H9 (cell line): ENCODE measurements around the gene CENPO. TPM values are rescaled to one million over a fixed set of nuclear protein-coding genes. Genes with fewer than 3 reads are reported as not detected.

ENCODE experiments used
- DNase-seq: peaks from one replicate; pipeline ENCODE4 v3.0.0-alpha.2; 2017
- H2AFZ ChIP-seq: one replicate; pipeline ENCODE4 v1.6.1; 2013; ENCODE audit warnings: mild to moderate bottlenecking, low read length, control low read depth, moderate library complexity
- H2AK5ac ChIP-seq: 2 replicates; pipeline ENCODE4 v1.6.1; 2013; ENCODE audit warnings: low read length, control low read depth, mixed read lengths; ENCODE audit not compliant: insufficient read length
- H2BK120ac ChIP-seq: one replicate; pipeline ENCODE4 v1.6.1; 2013; ENCODE audit warnings: low read depth, mild to moderate bottlenecking, low read length, control low read depth, inconsistent platforms; ENCODE audit not compliant: poor library complexity, severe bottlenecking
- H2BK12ac ChIP-seq: 2 replicates; pipeline ENCODE4 v1.6.1; 2013; ENCODE audit warnings: low read length, control low read depth, mixed read lengths, low read depth; ENCODE audit not compliant: insufficient read length
- H2BK15ac ChIP-seq: 2 replicates; pipeline ENCODE4 v1.6.1; 2013; ENCODE audit warnings: low read depth, low read length, control low read depth
- H2BK20ac ChIP-seq: one replicate; pipeline ENCODE4 v1.6.1; 2013; ENCODE audit warnings: low read depth, mild to moderate bottlenecking, low read length, control low read depth, inconsistent platforms; ENCODE audit not compliant: poor library complexity, severe bottlenecking
- H2BK5ac ChIP-seq: 2 replicates; pipeline ENCODE4 v1.6.1; 2013; ENCODE audit warnings: low read length, control low read depth, mixed read lengths; ENCODE audit not compliant: insufficient read length
- H3K14ac ChIP-seq: 2 replicates; pipeline ENCODE4 v1.6.1; 2013; ENCODE audit warnings: low read length, control low read depth; ENCODE audit not compliant: insufficient read depth
- H3K18ac ChIP-seq: 2 replicates; pipeline ENCODE4 v1.6.1; 2013; ENCODE audit warnings: low read depth, mild to moderate bottlenecking, mixed read lengths, low read length, control low read depth; ENCODE audit not compliant: insufficient read length
- H3K23ac ChIP-seq: 2 replicates; pipeline ENCODE4 v1.6.1; 2013; ENCODE audit warnings: low read length, control low read depth, mixed read lengths, low read depth; ENCODE audit not compliant: insufficient read length
- H3K23me2 ChIP-seq: 2 replicates; pipeline ENCODE4 v1.6.1; 2013; ENCODE audit warnings: low read depth, mild to moderate bottlenecking, mixed read lengths, low read length, control low read depth; ENCODE audit not compliant: insufficient read length, poor library complexity, severe bottlenecking
- H3K27ac ChIP-seq: 2 replicates; pipeline ENCODE4 v1.5.1; 2013; ENCODE audit warnings: low read length, control low read depth, mixed read lengths, low read depth; ENCODE audit not compliant: insufficient read length
- H3K27me3 ChIP-seq: 2 replicates; pipeline ENCODE4 v1.6.1; 2013; ENCODE audit warnings: low read length, control low read depth, inconsistent platforms; ENCODE audit not compliant: insufficient read depth
- H3K4ac ChIP-seq: 2 replicates; pipeline ENCODE4 v1.6.1; 2013; ENCODE audit warnings: low read depth, mild to moderate bottlenecking, control low read depth, inconsistent platforms, low read length, moderate library complexity
- H3K4me1 ChIP-seq: 2 replicates; pipeline ENCODE4 v1.6.1; 2013; ENCODE audit warnings: low read length, control low read depth, inconsistent platforms; ENCODE audit not compliant: insufficient read depth
- H3K4me2 ChIP-seq: 2 replicates; pipeline ENCODE4 v1.6.1; 2013; ENCODE audit warnings: low read length, control low read depth, mixed read lengths; ENCODE audit not compliant: insufficient read length, insufficient read depth
- H3K56ac ChIP-seq: 2 replicates; pipeline ENCODE4 v1.6.1; 2013; ENCODE audit warnings: low read depth, mild to moderate bottlenecking, mixed read lengths, low read length, control low read depth; ENCODE audit not compliant: insufficient read length
- H3K79me1 ChIP-seq: 2 replicates; pipeline ENCODE4 v1.6.1; 2013; ENCODE audit warnings: low read depth, mild to moderate bottlenecking, moderate library complexity, low read length, control low read depth, inconsistent platforms; ENCODE audit not compliant: insufficient read depth, poor library complexity, severe bottlenecking
- H3K79me2 ChIP-seq: 2 replicates; pipeline ENCODE4 v1.6.1; 2013; ENCODE audit warnings: low read length, control low read depth, inconsistent platforms; ENCODE audit not compliant: insufficient read depth
- H3K9ac ChIP-seq: 2 replicates; pipeline ENCODE4 v1.6.1; 2013; ENCODE audit warnings: low read length, control low read depth, mixed read lengths; ENCODE audit not compliant: insufficient read length; ENCODE audit errors: extremely low read depth
- H3K9me3 ChIP-seq: one replicate; pipeline ENCODE4 v1.6.1; 2013; ENCODE audit warnings: low read depth, low read length, inconsistent platforms; ENCODE audit not compliant: control insufficient read depth
- H3T11ph ChIP-seq: one replicate; pipeline ENCODE4 v1.6.1; 2013; ENCODE audit warnings: mild to moderate bottlenecking, low read length, control low read depth, inconsistent platforms
- H4K20me1 ChIP-seq: one replicate; pipeline ENCODE4 v1.6.1; 2013; ENCODE audit not compliant: control insufficient read depth, insufficient read length, insufficient read depth
- H4K5ac ChIP-seq: 2 replicates; pipeline ENCODE4 v1.6.1; 2013; ENCODE audit warnings: low read depth, mild to moderate bottlenecking, mixed read lengths, low read length, control low read depth; ENCODE audit not compliant: insufficient read length
- H4K8ac ChIP-seq: replicated peaks from 2 replicates; pipeline ENCODE4 v1.6.1; 2013; ENCODE audit warnings: low read length, control low read depth, mixed read lengths, low read depth; ENCODE audit not compliant: insufficient read length
- H4K91ac ChIP-seq: 2 replicates; pipeline ENCODE4 v1.6.1; 2013; ENCODE audit warnings: low read depth, mild to moderate bottlenecking, moderate library complexity, mixed read lengths, low read length, control low read depth; ENCODE audit not compliant: insufficient read length
- H3K27ac Mint-ChIP-seq, 3 experiments: 2 replicates in 2 of 3; 3 replicates in 1 of 3; pipeline ENCODE4 v1.8.0; 2020 to 2021; ENCODE audit warnings: mixed read lengths in 3 of 3, mild to moderate bottlenecking in 1 of 3, moderate library complexity in 1 of 3
- H3K27me3 Mint-ChIP-seq: 2 replicates; pipeline ENCODE4 v1.8.0; 2021; ENCODE audit warnings: low read depth, mild to moderate bottlenecking, moderate library complexity, mixed read lengths
- H3K36me3 Mint-ChIP-seq, 3 experiments: 2 replicates in 2 of 3; 3 replicates in 1 of 3; pipeline ENCODE4 v1.8.0; 2020 to 2021; ENCODE audit warnings: low read depth in 3 of 3, mixed read lengths in 3 of 3; ENCODE audit not compliant: insufficient read depth in 1 of 3
- H3K4me1 Mint-ChIP-seq, 2 experiments: 2 replicates each; pipeline ENCODE4 v1.8.0; 2020; ENCODE audit warnings: mixed read lengths in 2 of 2
- H3K4me3 Mint-ChIP-seq, 2 experiments: 2 replicates in 1 of 2; 3 replicates in 1 of 2; pipeline ENCODE4 v1.8.0; 2020 to 2021; ENCODE audit warnings: mild to moderate bottlenecking in 2 of 2, mixed read lengths in 2 of 2, moderate library complexity in 1 of 2
- H3K9me3 Mint-ChIP-seq, 2 experiments: 2 replicates in 1 of 2; 3 replicates in 1 of 2; pipeline ENCODE4 v1.8.0; 2020; ENCODE audit warnings: mild to moderate bottlenecking in 2 of 2, mixed read lengths in 2 of 2, moderate library complexity in 1 of 2
- CTCF ChIP-seq: fragments of 200-600 bp; sonication (generic); conservative IDR thresholded peaks from 3 replicates; pipeline ENCODE4 v1.8.0; 2021; ENCODE audit warnings: antibody characterized with exemption, mild to moderate bottlenecking
- WGBS: extraction: QIAGEN DNeasy Blood & Tissue Kit; methylation state at CpG from one replicate; pipeline ENCODE4 v1.1.7; 2013; ENCODE audit warnings: missing lambda C conversion rate, low lambda C conversion rate, mixed read lengths; ENCODE audit not compliant: insufficient read length; ENCODE audit errors: extremely low coverage; 5-methylcytosine and 5-hydroxymethylcytosine counted together
- total RNA-seq: library from RNA; stranded (reverse); gene quantifications from 2 replicates; pipeline ENCODE4 v1.2.1, GENCODE V29; 2021

The CENPO gene
- total RNA-seq, 1 experiment from 2014 or later: 49.5 TPM

GRCh38 chr2:24856791-24857211 lies 63.6 kb downstream of the CENPO start:
- Histone ChIP-seq H3K4me1 (no peaks in the 10 kb centered on the region), H3T11ph (no peak overlapping the region), H3K4me2 (no peak overlapping the region), H2BK20ac (no peak overlapping the region), H3K79me1 (no peaks in the 10 kb centered on the region), H3K27me3 (no peaks in the 10 kb centered on the region), H4K5ac (no peak overlapping the region), H3K23ac (no peak overlapping the region), H2BK15ac (no peak overlapping the region), H2BK120ac (no peak overlapping the region), H2BK12ac (no peak overlapping the region), H3K4ac (no peak overlapping the region), H4K20me1 (no peaks in the 10 kb centered on the region), H3K18ac (no peak overlapping the region), H3K14ac (no peak overlapping the region), H2AFZ (no peak overlapping the region), H4K91ac (no peak overlapping the region), H2BK5ac (no peak overlapping the region), H3K27ac (no peak overlapping the region), H3K56ac (no peak overlapping the region), H3K23me2 (no peaks in the 10 kb centered on the region), H3K79me2 (no peaks in the 10 kb centered on the region), H4K8ac (no peak overlapping the region), H3K9me3 (no peaks in the 10 kb centered on the region), H3K9ac (no peak overlapping the region), H2AK5ac (no peak overlapping the region)
- Mint-ChIP-seq H3K36me3 (peaks cover 0 to 5% (median 5%) of the 10 kb centered on the region in 3 experiments; a peak in 2 of 7 replicates), H3K4me3 (no peak overlapping the region), H3K27ac (peak overlapping the region in 1 of 3 experiments; percentile 81; a peak in 1 of 7 replicates), H3K27me3 (no peaks in the 10 kb centered on the region), H3K4me1 (no peaks in the 10 kb centered on the region), H3K9me3 (no peaks in the 10 kb centered on the region; a peak in 1 of 5 replicates)
- WGBS: no CpG with 5 or more reads among the region's 5 CpGs
- no peak for TF ChIP-seq CTCF
- DNase-seq: no peak
